K562 (cell line): Measurements from ENCODE around the gene TUBD1. TPM values are rescaled to one million over a fixed set of nuclear protein-coding genes. Genes with fewer than 3 reads are reported as not detected.
A peak's percentile ranks its signal among the peaks of the same experiment; 100 is the strongest.

Source experiments
- ATAC-seq: fragments of 200-7000 bp; cut with Tn5 transposase; 3 replicates; pipeline ENCODE4 v1.9.1; 2020; ENCODE audit warnings: moderate library complexity
- BruUV-seq: library from RNA; stranded (reverse); fragments of 400-500 nt; replicated peaks from 2 replicates; lab custom pipeline; 2021; lab: Mats Ljungman, UMichigan
- CTCF ChIA-PET: fragments of 300-600 bp; formaldehyde crosslinking; extraction: SDS; loops from one replicate; lab custom pipeline; 2021; ENCODE audit warnings: low intra/inter-chr PET ratio; lab: Yijun Ruan, JAX
- POLR2A ChIA-PET: fragments of 300-600, 350-650 bp; sonication (Branson Sonifier 250); formaldehyde crosslinking; extraction: SDS; loops from one replicate; lab custom pipeline; 2021; ENCODE audit warnings: antibody characterized with exemption, inconsistent platforms; lab: Yijun Ruan, JAX
- DNase-seq, 4 experiments: peaks; one replicate each; pipeline versions ENCODE4 v3.0.0 to v3.0.0-alpha.2; 2011 to 2018; ENCODE audit warnings: low spot score in 3 of 4, mixed read lengths in 3 of 4; ENCODE audit errors: extremely low read depth in 1 of 4
- FAIRE-seq: peaks from 2 replicates; lab custom pipeline; 2011; peaks lifted over from hg19 to GRCh38; lab: Jason Lieb, UNC
- H2AFZ ChIP-seq: 2 replicates; pipeline ENCODE4 v1.6.0; 2011; ENCODE audit warnings: low read depth, low read length, control low read depth, inconsistent platforms
- H3K27ac ChIP-seq: fragments of 200-600 bp; 3 replicates; pipeline ENCODE4 v1.8.0; 2011; ENCODE audit warnings: low read depth, mild to moderate bottlenecking, control low read depth, inconsistent platforms, low read length, moderate library complexity, mixed read lengths; ENCODE audit errors: extremely low read depth
- H3K27me3 ChIP-seq, 2 experiments: fragments of 300-600 bp in 1 of 2; 2 replicates in 1 of 2; 3 replicates in 1 of 2; pipeline versions ENCODE4 v1.6.0 to v1.8.0; 2011; ENCODE audit warnings: inconsistent platforms in 2 of 2, low read length in 2 of 2, mild to moderate bottlenecking in 1 of 2, mixed read lengths in 1 of 2, moderate library complexity in 1 of 2; ENCODE audit not compliant: control insufficient read depth in 2 of 2, insufficient read depth in 2 of 2
- H3K36me3 ChIP-seq: fragments of 300-600 bp; 3 replicates; pipeline ENCODE4 v1.8.0; 2011; ENCODE audit warnings: mild to moderate bottlenecking, low read length, inconsistent platforms; ENCODE audit not compliant: control insufficient read depth, insufficient read depth
- H3K4me1 ChIP-seq, 2 experiments: fragments of 200-600 bp in 1 of 2; replicated peaks in 1 of 2; 2 replicates in 1 of 2; 3 replicates in 1 of 2; pipeline versions ENCODE4 v1.5.1 to v1.8.0; 2011; ENCODE audit warnings: inconsistent platforms in 2 of 2, low read length in 2 of 2, mild to moderate bottlenecking in 1 of 2, mixed read lengths in 1 of 2, moderate library complexity in 1 of 2; ENCODE audit not compliant: control insufficient read depth in 2 of 2, insufficient read depth in 2 of 2
- H3K4me2 ChIP-seq: 2 replicates; pipeline ENCODE4 v1.6.1; 2011; ENCODE audit warnings: low read length, control low read depth, inconsistent platforms, mixed read lengths; ENCODE audit not compliant: insufficient read depth
- H3K4me3 ChIP-seq: fragments of 200-600 bp; sonication (generic), shearing (Covaris generic); 2 replicates; pipeline ENCODE4 v1.5.1; 2016; ENCODE audit warnings: control low read depth, inconsistent platforms
- H3K79me2 ChIP-seq: fragments of 200-600 bp; 3 replicates; pipeline ENCODE4 v1.8.0; 2011; ENCODE audit warnings: low read length, inconsistent platforms; ENCODE audit not compliant: control insufficient read depth, insufficient read depth
- H3K9ac ChIP-seq, 2 experiments: 2 replicates each; pipeline versions ENCODE4 v1.6.0 to v1.6.1; 2011; ENCODE audit warnings: low read depth in 2 of 2, low read length in 2 of 2, control low read depth in 1 of 2, inconsistent platforms in 1 of 2, mild to moderate bottlenecking in 1 of 2, mixed read lengths in 1 of 2; ENCODE audit not compliant: insufficient read depth in 1 of 2
- H3K9me1 ChIP-seq: one replicate; pipeline ENCODE4 v1.6.0; 2011; ENCODE audit warnings: inconsistent platforms, mild to moderate bottlenecking, low read length, moderate library complexity; ENCODE audit not compliant: control insufficient read depth, insufficient read depth
- H3K9me3 ChIP-seq: replicated peaks from 2 replicates; pipeline ENCODE4 v1.5.1; 2011; ENCODE audit warnings: low read depth, low read length, inconsistent platforms; ENCODE audit not compliant: control insufficient read depth, insufficient read depth
- H4K20me1 ChIP-seq: replicated peaks from 2 replicates; pipeline ENCODE4 v1.6.1; 2011; ENCODE audit warnings: low read length, inconsistent platforms, mixed read lengths; ENCODE audit not compliant: control insufficient read depth, insufficient read depth
- ATF1 ChIP-seq, 2 experiments: fragments of 450-650 bp in 1 of 2; IDR thresholded peaks; 2 replicates each; pipeline ENCODE4 v1.6.1; 2016; ENCODE audit warnings: missing compliant biosample characterization in 1 of 2, missing genetic modification characterization in 1 of 2
- DMBX1 ChIP-seq: fragments of 250-450 bp; sonication (Bioruptor Pico); IDR thresholded peaks from 2 replicates; pipeline ENCODE4 v1.8.0; 2022; ENCODE audit warnings: inconsistent platforms, mild to moderate bottlenecking, moderate library complexity, borderline replicate concordance
- GATA2 ChIP-seq: sonication (generic); formaldehyde crosslinking; IDR thresholded peaks from 2 replicates; pipeline ENCODE4 v1.4.0; 2020; ENCODE audit warnings: mild to moderate bottlenecking, missing genetic modification reagents
- GTF2E2 ChIP-seq: fragments of 200-800 bp; sonication (Bioruptor generic); IDR thresholded peaks from 2 replicates; pipeline ENCODE4 v1.6.1; 2016; ENCODE audit warnings: missing genetic modification characterization, missing compliant biosample characterization
- ILF3 ChIP-seq: fragments of 450-650 bp; IDR thresholded peaks from 2 replicates; pipeline ENCODE4 v1.6.1; 2018; ENCODE audit warnings: antibody characterized with exemption, mild to moderate bottlenecking, moderate library complexity, borderline replicate concordance
- KDM2B ChIP-seq: fragments of 250-450 bp; sonication (Bioruptor Pico); IDR thresholded peaks from 2 replicates; pipeline ENCODE4 v1.8.0; 2021; ENCODE audit warnings: mild to moderate bottlenecking, moderate library complexity
- LCOR ChIP-seq: sonication (generic); formaldehyde crosslinking; IDR thresholded peaks from 2 replicates; pipeline ENCODE4 v1.8.0; 2022; ENCODE audit warnings: mild to moderate bottlenecking, missing genetic modification reagents
- NCOA6 ChIP-seq: fragments of 450-650 bp; IDR thresholded peaks from 2 replicates; pipeline ENCODE4 v1.6.1; 2017; ENCODE audit warnings: mild to moderate bottlenecking
- NRF1 ChIP-seq, 2 experiments: fragments of 450-650 bp; IDR thresholded peaks in 1 of 2; conservative IDR thresholded peaks in 1 of 2; 2 replicates each; pipeline ENCODE4 v1.6.1; 2014; ENCODE audit warnings: mild to moderate bottlenecking in 2 of 2
- POLR3A ChIP-seq: IDR thresholded peaks from 2 replicates; pipeline ENCODE4 v1.6.1; 2011; ENCODE audit warnings: borderline replicate concordance, mild to moderate bottlenecking, moderate library complexity; ENCODE audit not compliant: insufficient read length, insufficient read depth; ENCODE audit errors: extremely low read depth
- PTRF ChIP-seq: fragments of 450-650 bp; IDR thresholded peaks from 2 replicates; pipeline ENCODE4 v1.6.1; 2016; ENCODE audit warnings: mild to moderate bottlenecking, missing genetic modification characterization, missing compliant biosample characterization
- SLC30A9 ChIP-seq: fragments of 250-450 bp; sonication (Bioruptor Pico); IDR thresholded peaks from 2 replicates; pipeline ENCODE4 v1.8.0; 2022; ENCODE audit warnings: mild to moderate bottlenecking, moderate library complexity
- SP2 ChIP-seq: IDR thresholded peaks from 2 replicates; pipeline ENCODE4 v1.6.1; 2011; ENCODE audit warnings: mild to moderate bottlenecking, low read depth, low read length, moderate library complexity; ENCODE audit not compliant: poor library complexity, severe bottlenecking; ENCODE audit errors: extremely low read depth
- TEAD4 ChIP-seq, 2 experiments: sonication (generic) in 1 of 2; formaldehyde crosslinking in 1 of 2; IDR thresholded peaks; 2 replicates each; pipeline versions ENCODE4 v1.6.1 to v1.8.0; 2012 to 2022; ENCODE audit warnings: borderline replicate concordance in 1 of 2, inconsistent platforms in 1 of 2, low read length in 1 of 2, mild to moderate bottlenecking in 1 of 2, missing genetic modification reagents in 1 of 2
- ZBTB43 ChIP-seq: sonication (generic); formaldehyde crosslinking; IDR thresholded peaks from 2 replicates; pipeline ENCODE4 v1.8.0; 2023; ENCODE audit warnings: mild to moderate bottlenecking, missing genetic modification reagents
- ZEB2 ChIP-seq: fragments of 450-650 bp; IDR thresholded peaks from 2 replicates; pipeline ENCODE4 v1.6.1; 2016
- ZFP30 ChIP-seq: fragments of 250-450 bp; sonication (Bioruptor Pico); IDR thresholded peaks from 2 replicates; pipeline ENCODE4 v1.8.0; 2022; ENCODE audit warnings: moderate library complexity, mild to moderate bottlenecking, inconsistent platforms, borderline replicate concordance
- ZNF263 ChIP-seq: sonication (generic); formaldehyde crosslinking; IDR thresholded peaks from 2 replicates; pipeline ENCODE4 v1.8.0; 2022; ENCODE audit warnings: mild to moderate bottlenecking, missing genetic modification reagents, borderline replicate concordance
- ZNF347 ChIP-seq: fragments of 450-650 bp; formaldehyde crosslinking; IDR thresholded peaks from 2 replicates; pipeline ENCODE4 v1.4.0; 2020; ENCODE audit warnings: low read depth, mild to moderate bottlenecking, moderate library complexity
- ZZZ3 ChIP-seq: fragments of 450-650 bp; IDR thresholded peaks from 2 replicates; pipeline ENCODE4 v1.6.1; 2016; ENCODE audit warnings: antibody characterized with exemption, mild to moderate bottlenecking, moderate library complexity
- WGBS: fragments of 100-300 bp; shearing (Covaris generic); methylation state at CpG from one replicate; pipeline ENCODE4 v1.1.6; 2016; ENCODE audit warnings: low coverage, mixed read lengths; ENCODE audit not compliant: insufficient coverage; ENCODE audit errors: missing lambda C conversion rate; 5-methylcytosine and 5-hydroxymethylcytosine counted together
- in situ Hi-C: fragments of 300-500 bp; cut with MboI; formaldehyde crosslinking; loops from 4 replicates; pipeline ENCODE4 v1.15.0; 2018; ENCODE audit warnings: inconsistent platforms, mixed read lengths
- intact Hi-C: fragments of 100-400 bp; cut with micrococcal nuclease; formaldehyde crosslinking; loops from 2 replicates; pipeline ENCODE4 v1.14.2; 2022
- polyA plus RNA-seq, 8 experiments: library from polyadenylated mRNA; depleted of rRNA in 4 of 8; stranded (reverse) in 5 of 8; unstranded in 3 of 8; fragments of >200 nt; fragmentation: Nextera tagmentation in 2 of 8; fragmentation: Illumina TruSeq in 1 of 8; extraction: Ambion mirVana in 2 of 8; extraction: Trizol in 1 of 8; gene quantifications; 2 replicates each; pipeline versions ENCODE4 v1.2.1 to v1.2.3, GENCODE V29; 2011 to 2014; ENCODE audit warnings: inconsistent platforms in 1 of 8, missing spikeins in 1 of 8
- total RNA-seq, 7 experiments: library from RNA; depleted of rRNA in 6 of 7; stranded (reverse); fragments of >200 nt in 6 of 7; fragmentation: Illumina TruSeq in 2 of 7; extraction: Trizol in 2 of 7; gene quantifications; 2 replicates each; pipeline versions ENCODE4 v1.2.1 to v1.2.3, GENCODE V29; 2011 to 2021; ENCODE audit warnings: low replicate concordance in 1 of 7

The TUBD1 gene
- total and polyA plus RNA-seq, 9 of the 15 experiments (the other 6 are each of a cell fraction or from before 2014, with no cell fraction given), result 10.8 to 35.3 (median 17.9) TPM

GRCh38 chr17:59829217-59830006 is 63.3 kb downstream of the TUBD1 start:
- POLR2A ChIA-PET, result interaction anchor here (1.0 to 3.5 kb wide), 7 partner anchors 9 to 122 kb away, joined by 3 to 28 read pairs (median 4); partner anchors contain the start of genes PTRH2 and VMP1
- no peak for TF ChIP-seq SLC30A9 (CRISPR knock-in tag)
- TF ChIP-seq LCOR (CRISPR knock-in tag), result no peak
- no peak for TF ChIP-seq ZNF347 (CRISPR knock-in tag)
- peak; percentile 69; the same call in 1 of the 2 replicates for TF ChIP-seq ZEB2
- TF ChIP-seq SP2, result no peak
- TF ChIP-seq ZFP30 (CRISPR knock-in tag), result no peak
- no peak for TF ChIP-seq DMBX1 (CRISPR knock-in tag)
- no peak for TF ChIP-seq ATF1 (CRISPR knock-in tag; IDR thresholded peaks at IDR 0.05)
- peak; percentile 82 for TF ChIP-seq ATF1 (tag; IDR thresholded peaks at IDR 0.05)
- TF ChIP-seq NCOA6, result peak; percentile 26; the same call in 1 of the 2 replicates
- TF ChIP-seq ILF3, result no peak
- no peak for TF ChIP-seq PTRF (tag)
- peak; percentile 87 for TF ChIP-seq GATA2
- TF ChIP-seq KDM2B, result no peak
- TF ChIP-seq ZBTB43, result no peak
- no peak for TF ChIP-seq ZZZ3
- peak; percentile 15 for TF ChIP-seq GTF2E2 (tag)
- no peak for TF ChIP-seq POLR3A
- TF ChIP-seq NRF1 (conservative IDR thresholded peaks at IDR 0.05 in 1 of 2, IDR thresholded peaks at IDR 0.05 in 1 of 2), result peak in 1 of 2 experiments; percentile 5; a peak in 1 of 4 replicates
- TF ChIP-seq TEAD4 (IDR thresholded peaks at IDR 0.05; ENCODE audit: low read length), result peak; percentile 71; the same call in 1 of the 2 replicates
- TF ChIP-seq TEAD4 (CRISPR knock-in tag; IDR thresholded peaks at IDR 0.05; ENCODE audit: borderline replicate concordance), result no peak
- TF ChIP-seq ZNF263 (CRISPR knock-in tag), result no peak

More at GRCh38 chr17:59829217-59830006, 63.3 kb downstream of the TUBD1 start:
- peaks cover 2% of the 10 kb centered on the region; the same call in 1 of the 3 replicates for H3K36me3 ChIP-seq
- H3K27ac ChIP-seq, result peak overlapping the region; percentile 91
- FAIRE-seq, result peak; percentile 93
- 0 out of 2 replicates have a peak overlapping the region, but pooled peaks have one; percentile 4 for H3K4me3 ChIP-seq
- WGBS, result 0% methylated on average over 4 of the region's 4 CpGs
- no peaks in the 10 kb centered on the region for H3K9me3 ChIP-seq
- peaks cover 16% of the 10 kb centered on the region for H3K79me2 ChIP-seq
- peak overlapping the region; percentile 56 for H3K4me2 ChIP-seq
- in situ Hi-C loops, result no loop called here
- peak overlapping the region in 1 of 2 experiments; percentile 61; a peak in 2 of 4 replicates for H3K9ac ChIP-seq
- intact Hi-C loops, result loop anchor here (1.0 kb wide), 1 partner anchor 8 kb away; no protein-coding TSS in a partner anchor
- ATAC-seq, result peak; percentile 91
- H3K4me1 ChIP-seq, result peaks cover 9 to 66% of the 10 kb centered on the region in 2 experiments; a peak in 4 of 5 replicates
- no peaks in the 10 kb centered on the region for H3K9me1 ChIP-seq
- no peaks in the 10 kb centered on the region for H3K27me3 ChIP-seq
- peak overlapping the region; percentile 6; the same call in 1 of the 2 replicates for H2AFZ ChIP-seq
- CTCF ChIA-PET, result no interaction called here
- DNase-seq, result peak; percentile 52 to 91 (median 68)
- BruUV-seq, result TSS peak; percentile 89
- H4K20me1 ChIP-seq, result no peaks in the 10 kb centered on the region
